K562 (cell line): ENCODE measurements around the gene SMCP.

Experiments used
- CC2D1A ChIP-seq: fragments of 450-650 bp; IDR thresholded peaks from 2 replicates; pipeline ENCODE4 v1.6.1; 2017; ENCODE audit warnings: mild to moderate bottlenecking
- CTCF ChIP-seq, 3 experiments: IDR thresholded peaks in 2 of 3; conservative IDR thresholded peaks in 1 of 3; 2 replicates each; pipeline ENCODE4 v1.5.1; 2011 to 2012; ENCODE audit warnings: low read length in 3 of 3, mild to moderate bottlenecking in 3 of 3, control low read depth in 2 of 3, improper control_type of control experiment in 1 of 3, inconsistent platforms in 1 of 3, low read depth in 1 of 3, mixed read lengths in 1 of 3, moderate library complexity in 1 of 3; ENCODE audit not compliant: insufficient read depth in 2 of 3
- ERF ChIP-seq: fragments of 450-650 bp; formaldehyde crosslinking; IDR thresholded peaks from 2 replicates; pipeline ENCODE4 v1.4.0; 2020; ENCODE audit warnings: mild to moderate bottlenecking, mixed read lengths
- FOXA1 ChIP-seq: fragments of 450-650 bp; IDR thresholded peaks from 2 replicates; pipeline ENCODE4 v1.6.1; 2016; ENCODE audit warnings: mild to moderate bottlenecking, borderline replicate concordance
- GATA2 ChIP-seq: sonication (generic); formaldehyde crosslinking; IDR thresholded peaks from 2 replicates; pipeline ENCODE4 v1.4.0; 2020; ENCODE audit warnings: mild to moderate bottlenecking, missing genetic modification reagents
- HDAC2 ChIP-seq: fragments of 450-650 bp; IDR thresholded peaks from 2 replicates; pipeline ENCODE4 v1.6.1; 2016; ENCODE audit warnings: mild to moderate bottlenecking
- HMG20B ChIP-seq: fragments of 250-450 bp; sonication (Bioruptor Pico); IDR thresholded peaks from 2 replicates; pipeline ENCODE4 v1.5.0; 2021; ENCODE audit warnings: mild to moderate bottlenecking
- NFYB ChIP-seq: IDR thresholded peaks from 2 replicates; pipeline ENCODE4 v1.6.1; 2011; ENCODE audit warnings: mild to moderate bottlenecking, moderate library complexity; ENCODE audit not compliant: insufficient read length; ENCODE audit errors: extremely low read depth
- NR2C2 ChIP-seq, 2 experiments: fragments of 200-800 bp in 1 of 2; sonication (Bioruptor generic) in 1 of 2; sonication (generic) in 1 of 2; formaldehyde crosslinking in 1 of 2; IDR thresholded peaks; 2 replicates each; pipeline versions ENCODE4 v1.6.1 to v1.8.0; 2016 to 2022; ENCODE audit warnings: mild to moderate bottlenecking in 1 of 2, missing compliant biosample characterization in 1 of 2, missing genetic modification characterization in 1 of 2, missing genetic modification reagents in 1 of 2
- NRF1 ChIP-seq, 2 experiments: fragments of 450-650 bp; IDR thresholded peaks in 1 of 2; conservative IDR thresholded peaks in 1 of 2; 2 replicates each; pipeline ENCODE4 v1.6.1; 2014; ENCODE audit warnings: mild to moderate bottlenecking in 2 of 2
- USF1 ChIP-seq: sonication (generic); formaldehyde crosslinking; IDR thresholded peaks from 2 replicates; pipeline ENCODE4 v1.9.0; 2022; ENCODE audit warnings: mild to moderate bottlenecking, missing genetic modification reagents
- ZNF253 ChIP-seq: fragments of 250-450 bp; sonication (Bioruptor Pico); conservative IDR thresholded peaks from 2 replicates; pipeline ENCODE4 v1.6.1; 2021; ENCODE audit warnings: mild to moderate bottlenecking
- ZNF318 ChIP-seq, 2 experiments: fragments of 450-650 bp; IDR thresholded peaks; 2 replicates each; pipeline ENCODE4 v1.6.1; 2016; ENCODE audit warnings: mild to moderate bottlenecking in 2 of 2, borderline replicate concordance in 1 of 2, low read depth in 1 of 2, moderate library complexity in 1 of 2

- TF ChIP-seq NRF1 (conservative IDR thresholded peaks at IDR 0.05 in 1 of 2, IDR thresholded peaks at IDR 0.05 in 1 of 2) (no peak), HMG20B (CRISPR knock-in tag) (no peak), USF1 (CRISPR knock-in tag) (no peak), ZNF253 (no peak), HDAC2 (no peak), CTCF (IDR thresholded peaks at IDR 0.05 in 2 of 3, conservative IDR thresholded peaks at IDR 0.05 in 1 of 3; ENCODE audit: insufficient read depth in 2 of 3, low read depth in 1 of 3, low read length in 3 of 3) (peak; percentile 44 to 68 (median 66)), ZNF318 (IDR thresholded peaks at IDR 0.05; ENCODE audit: borderline replicate concordance in 1 of 2, low read depth in 1 of 2) (no peak), ERF (CRISPR knock-in tag) (no peak), CC2D1A (no peak), NR2C2 (CRISPR knock-in tag; IDR thresholded peaks at IDR 0.05) (no peak), NR2C2 (tag; IDR thresholded peaks at IDR 0.05) (no peak), GATA2 (CRISPR knock-in tag) (no peak), FOXA1 (no peak), NFYB (no peak)
These were observed 7.0 kb upstream of the SMCP start for GRCh38 chr1:152870831-152871730.
